ENCODE measurements around the gene CYFIP2. TPM values are rescaled to one million over a fixed set of nuclear protein-coding genes. Genes with fewer than 3 reads are reported as not detected.

CYFIP2 gene
- total and polyA plus RNA-seq, 2 of the 13 experiments (the other 11 are each of a cell fraction or from before 2014, with no cell fraction given): 22.6 to 30.3 TPM

- TF ChIP-seq SIN3A (IDR thresholded peaks at IDR 0.05; ENCODE audit: borderline replicate concordance, low read depth, low read length) (0 out of 2 replicates have a peak, but pooled peaks have one; percentile 63), AHR (CRISPR knock-in tag; IDR thresholded peaks at IDR 0.05) (0 out of 2 replicates have a peak, but pooled peaks have one; percentile 49), PATZ1 (CRISPR knock-in tag; IDR thresholded peaks at IDR 0.05) (peak; percentile 73), CEBPG (CRISPR knock-in tag; IDR thresholded peaks at IDR 0.05) (peak; percentile 86), ZSCAN21 (CRISPR knock-in tag; IDR thresholded peaks at IDR 0.05; ENCODE audit: borderline replicate concordance) (peak; percentile 83), KMT2B (CRISPR knock-in tag; IDR thresholded peaks at IDR 0.05) (peak; percentile 73), ZSCAN29 (CRISPR knock-in tag; conservative IDR thresholded peaks at IDR 0.05) (peak; percentile 79; the same call in 1 of the 2 replicates), MAFK (conservative IDR thresholded peaks at IDR 0.05 in 1 of 2, IDR thresholded peaks at IDR 0.05 in 1 of 2; ENCODE audit: low read length in 2 of 2) (no peak), POLR2AphosphoS2 (IDR thresholded peaks at IDR 0.05; ENCODE audit: low read depth, low read length) (no peak), RERE (CRISPR knock-in tag; IDR thresholded peaks at IDR 0.05; ENCODE audit: low read depth) (peak; percentile 78), ZNF563 (CRISPR knock-in tag; IDR thresholded peaks at IDR 0.05) (peak; percentile 59; the same call in 1 of the 2 replicates), RXRB (CRISPR knock-in tag; IDR thresholded peaks at IDR 0.05; ENCODE audit: borderline replicate concordance) (peak; percentile 95), TGIF2 (CRISPR knock-in tag; IDR thresholded peaks at IDR 0.05) (peak; percentile 99), RARA (CRISPR knock-in tag; IDR thresholded peaks at IDR 0.05) (peak; percentile 89), FOXP1 (IDR thresholded peaks at IDR 0.05) (no peak), FOXP1 (CRISPR knock-in tag; IDR thresholded peaks at IDR 0.05) (peak; percentile 74), GPN1 (CRISPR knock-in tag; IDR thresholded peaks at IDR 0.05; ENCODE audit: borderline replicate concordance) (no peak), HBP1 (CRISPR knock-in tag; IDR thresholded peaks at IDR 0.05; ENCODE audit: low read depth) (no peak; the same call in 1 of the 2 replicates), ZBTB25 (CRISPR knock-in tag; IDR thresholded peaks at IDR 0.05) (peak; percentile 75), KDM1A (CRISPR knock-in tag; IDR thresholded peaks at IDR 0.05) (peak; percentile 82; the same call in 1 of the 2 replicates), ZNF773 (CRISPR knock-in tag; IDR thresholded peaks at IDR 0.05; ENCODE audit: borderline replicate concordance) (no peak), ZNF263 (CRISPR knock-in tag; IDR thresholded peaks at IDR 0.05) (no peak)
Observed at GRCh38 chr5:157290981-157291711, 25.2 kb downstream of the CYFIP2 start (continued).
